ENCODE results near the gene CFAP107. TPM values are rescaled to one million over a fixed set of nuclear protein-coding genes. Genes with fewer than 3 reads are reported as not detected.
"Not testable (repeated sequence)": the region's sequence is repeated elsewhere in the genome, so short reads cannot be mapped to it uniquely, and the experiment has no call there.

CFAP107 gene
- polyA plus RNA-seq, 1 experiment = 0.04 TPM

GRCh38 chr1:12712929-12713328 is 33.1 kb upstream of the CFAP107 start:
- DNase-seq (ENCODE audit: low read depth) = no peak
- Histone ChIP-seq H3K4me3 (ENCODE audit: low read depth, low read length) (no peak overlapping the region), H3K36me3 (ENCODE audit: control insufficient read depth, insufficient read depth, low read length) (no peaks in the 10 kb centered on the region), H3K27me3 (ENCODE audit: control insufficient read depth, insufficient read depth, low read length) (no peaks in the 10 kb centered on the region)
- ChIA-PET CTCF (no interaction called here), POLR2A (no interaction called here)
- TF ChIP-seq CTCF (IDR thresholded peaks at IDR 0.05; ENCODE audit: insufficient read depth, low read depth, low read length) = no peak

DNA sequence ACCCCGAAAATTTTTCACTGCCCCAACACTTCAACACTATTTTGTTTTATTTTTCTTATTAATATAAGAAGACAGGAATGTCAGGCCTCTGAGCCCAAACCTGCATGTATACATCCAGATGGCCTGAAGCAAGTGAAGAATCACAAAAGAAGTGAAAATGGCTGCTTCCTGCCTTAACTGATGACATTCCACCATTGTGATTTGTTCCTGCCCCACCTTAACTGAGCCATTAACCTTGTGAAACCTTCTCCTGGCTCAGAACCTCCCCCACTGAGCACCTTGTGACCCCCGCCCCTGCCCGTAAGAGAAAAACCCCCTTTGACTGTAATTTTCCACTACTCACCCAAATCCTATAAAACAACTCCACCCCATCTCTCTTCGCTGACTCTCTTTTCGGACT is 32.3 kb upstream of the CFAP107 start:
- POLR2A ChIA-PET; H3K4me3 ChIP-seq (ENCODE audit: low read depth, low read length); CTCF ChIA-PET; DNase-seq (ENCODE audit: low read depth); H3K27me3 ChIP-seq (ENCODE audit: control insufficient read depth, insufficient read depth, low read length); H3K36me3 ChIP-seq (ENCODE audit: control insufficient read depth, insufficient read depth, low read length): not testable (repeated sequence)

GRCh38 chr1:12714710-12715475 is 31.1 kb upstream of the CFAP107 start:
- H3K36me3 ChIP-seq (ENCODE audit: control insufficient read depth, insufficient read depth, low read length) = no peaks in the 10 kb centered on the region
- no peak for DNase-seq (ENCODE audit: low read depth)
- no peak for TF ChIP-seq CTCF (IDR thresholded peaks at IDR 0.05; ENCODE audit: insufficient read depth, low read depth, low read length)
- POLR2A ChIA-PET = no interaction called here
- H3K4me3 ChIP-seq (ENCODE audit: low read depth, low read length) = no peak overlapping the region
- CTCF ChIA-PET = no interaction called here
- no peaks in the 10 kb centered on the region for H3K27me3 ChIP-seq (ENCODE audit: control insufficient read depth, insufficient read depth, low read length)

- TF ChIP-seq CTCF (IDR thresholded peaks at IDR 0.05; ENCODE audit: insufficient read depth, low read depth, low read length) = no peak
- CTCF ChIA-PET = interaction anchor here (1.2 kb wide), 1 partner anchor 23 kb away, joined by 3 read pairs; no protein-coding TSS in a partner anchor
Observed at GRCh38 chr1:12715896-12716437, 30.0 kb upstream of the CFAP107 start, which contains the start of gene AADACL3. TSS of gene AADACL3 (plus strand) at chr1:12716110. CDS start at chr1:12716177, 67 bp downstream.

GRCh38 chr1:12717301-12717838 is 28.6 kb upstream of the CFAP107 start:
- H3K27me3 ChIP-seq (ENCODE audit: control insufficient read depth, insufficient read depth, low read length) = no peaks in the 10 kb centered on the region
- no peak overlapping the region for H3K4me3 ChIP-seq (ENCODE audit: low read depth, low read length)
- no peak for DNase-seq (ENCODE audit: low read depth)
- ChIA-PET POLR2A (no interaction called here), CTCF (interaction anchor here (0.9 to 1.2 kb wide), 3 partner anchors 8 to 24 kb away, joined by 3 read pairs; no protein-coding TSS in a partner anchor)
- H3K36me3 ChIP-seq (ENCODE audit: control insufficient read depth, insufficient read depth, low read length) = no peaks in the 10 kb centered on the region
- TF ChIP-seq CTCF (IDR thresholded peaks at IDR 0.05; ENCODE audit: insufficient read depth, low read depth, low read length) = no peak

More at GRCh38 chr1:12715896-12716437, 30.0 kb upstream of the CFAP107 start, which contains the start of gene AADACL3:
- POLR2A ChIA-PET = no interaction called here
- Histone ChIP-seq H3K36me3 (ENCODE audit: control insufficient read depth, insufficient read depth, low read length) (no peaks in the 10 kb centered on the region), H3K4me3 (ENCODE audit: low read depth, low read length) (no peak within 1 kb of the TSS), H3K27me3 (ENCODE audit: control insufficient read depth, insufficient read depth, low read length) (no peaks in the 10 kb centered on the region)
- no peak for DNase-seq (ENCODE audit: low read depth)
